Hepatocyte (in vitro differentiated cells): ENCODE data around the gene TLE7. TPM values are rescaled to one million over a fixed set of nuclear protein-coding genes. Genes with fewer than 3 reads are reported as not detected.

Experiments
- DNase-seq: peaks from one replicate; pipeline ENCODE4 v3.0.0-alpha.2; 2016; ENCODE audit warnings: low spot score
- H2AFZ ChIP-seq: fragments of 200-600 bp; sonication (generic); 2 replicates; pipeline ENCODE4 v1.6.0; 2016; ENCODE audit warnings: antibody characterized with exemption, mild to moderate bottlenecking
- H3K27ac ChIP-seq: fragments of 200-600 bp; sonication (generic); 2 replicates; pipeline ENCODE4 v1.5.1; 2016; ENCODE audit warnings: mild to moderate bottlenecking
- H3K27me3 ChIP-seq: fragments of 200-600 bp; sonication (generic); 2 replicates; pipeline ENCODE4 v1.6.1; 2016
- H3K36me3 ChIP-seq: fragments of 200-600 bp; sonication (generic); replicated peaks from 2 replicates; pipeline ENCODE4 v1.5.1; 2016; ENCODE audit warnings: low read depth; ENCODE audit not compliant: insufficient read depth
- H3K4me1 ChIP-seq: fragments of 200-600 bp; sonication (generic); 2 replicates; pipeline ENCODE4 v1.5.1; 2016; ENCODE audit warnings: mild to moderate bottlenecking, moderate library complexity; ENCODE audit not compliant: insufficient read depth
- H3K4me2 ChIP-seq: fragments of 200-600 bp; sonication (generic); 2 replicates; pipeline ENCODE4 v1.6.0; 2016
- H3K4me3 ChIP-seq: fragments of 200-600 bp; sonication (generic); 2 replicates; pipeline ENCODE4 v1.5.1; 2016; ENCODE audit warnings: mild to moderate bottlenecking
- H3K79me2 ChIP-seq: fragments of 200-600 bp; sonication (generic); 2 replicates; pipeline ENCODE4 v1.6.0; 2017; ENCODE audit warnings: mild to moderate bottlenecking
- H3K9me2 ChIP-seq: fragments of 200-600 bp; sonication (generic); replicated peaks from 2 replicates; pipeline ENCODE4 v1.6.0; 2017; ENCODE audit warnings: mild to moderate bottlenecking; ENCODE audit not compliant: insufficient read depth
- H3K9me3 ChIP-seq: fragments of 200-600 bp; sonication (generic); 2 replicates; pipeline ENCODE4 v1.5.1; 2016; ENCODE audit warnings: low read depth, mild to moderate bottlenecking
- H4K20me1 ChIP-seq: fragments of 200-600 bp; sonication (generic); 2 replicates; pipeline ENCODE4 v1.6.0; 2016; ENCODE audit warnings: mild to moderate bottlenecking; ENCODE audit not compliant: insufficient read depth, poor library complexity, severe bottlenecking
- CTCF ChIP-seq: fragments of 200-600 bp; sonication (generic); IDR thresholded peaks from 2 replicates; pipeline ENCODE4 v1.5.1; 2016; ENCODE audit warnings: antibody characterized with exemption, mild to moderate bottlenecking; ENCODE audit not compliant: poor library complexity
- EZH2 ChIP-seq: fragments of 200-600 bp; sonication (generic); IDR thresholded peaks from 2 replicates; pipeline ENCODE4 v1.6.1; 2016; ENCODE audit warnings: antibody characterized with exemption, mild to moderate bottlenecking, borderline replicate concordance
- EZH2phosphoT487 ChIP-seq: fragments of 200-600 bp; sonication (generic); IDR thresholded peaks from one replicate; pipeline ENCODE4 v1.6.1; 2018; ENCODE audit warnings: antibody characterized with exemption, mild to moderate bottlenecking, low read depth, moderate library complexity; ENCODE audit not compliant: unreplicated experiment, severe bottlenecking
- WGBS: methylation state at CpG from one replicate; pipeline ENCODE4 v1.1.6; 2016; ENCODE audit warnings: low lambda C conversion rate; ENCODE audit errors: missing lambda C conversion rate; 5-methylcytosine and 5-hydroxymethylcytosine counted together
- polyA plus RNA-seq: library from polyadenylated mRNA; unstranded; fragments of >200 nt; fragmentation: Nextera tagmentation; extraction: Ambion mirVana; gene quantifications from 2 replicates; pipeline ENCODE4 v1.2.1, GENCODE V29; 2016
- total RNA-seq: library from RNA; depleted of rRNA; stranded (reverse); fragments of >200 nt; gene quantifications from 2 replicates; pipeline ENCODE4 v1.2.3, GENCODE V29; 2014

Gene TLE7
- total and polyA plus RNA-seq, 2 experiments from 2014 or later = not detected

- Histone ChIP-seq H3K9me2 (no peaks in the 10 kb centered on the region), H3K9me3 (no peaks in the 10 kb centered on the region), H2AFZ (no peak overlapping the region), H3K27ac (no peak overlapping the region), H3K27me3 (peaks cover 12% of the 10 kb centered on the region), H3K36me3 (no peaks in the 10 kb centered on the region), H3K4me1 (no peaks in the 10 kb centered on the region), H3K4me2 (peak overlapping the region; percentile 53), H3K79me2 (no peaks in the 10 kb centered on the region), H3K4me3 (no peak overlapping the region), H4K20me1 (no peaks in the 10 kb centered on the region)
- no peak for TF ChIP-seq EZH2phosphoT487
- TF ChIP-seq CTCF = peak; percentile 81
- DNase-seq = peak; percentile 89
- WGBS = 10% methylated on average over 24 of the region's 24 CpGs
Measured at GRCh38 chr16:71412270-71413160, 29.3 kb downstream of the TLE7 start.

DNA sequence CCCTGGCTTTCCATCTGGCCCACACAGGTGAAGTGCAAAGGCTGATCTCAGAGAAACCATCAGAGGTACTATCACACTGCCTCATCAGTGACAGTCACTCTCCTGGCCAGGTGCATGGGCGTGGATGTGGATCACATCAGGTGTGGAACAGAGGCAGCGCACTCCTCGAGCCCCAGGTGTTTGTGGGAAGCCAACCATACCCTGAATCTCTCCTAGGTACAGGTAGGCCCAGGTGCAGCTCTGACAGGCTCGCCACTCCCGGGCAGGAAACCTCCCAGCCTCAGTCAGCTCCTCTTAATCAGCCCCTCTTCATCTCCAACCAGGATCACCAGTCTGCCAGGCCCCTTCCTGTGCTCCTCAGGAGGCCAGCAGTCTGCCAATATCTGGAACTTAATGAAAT is 31.7 kb downstream of the TLE7 start:
- H3K36me3 ChIP-seq = no peaks in the 10 kb centered on the region
- H3K4me1 ChIP-seq = no peaks in the 10 kb centered on the region
- H3K9me3 ChIP-seq = no peaks in the 10 kb centered on the region
- H3K27ac ChIP-seq = no peak overlapping the region
- no peaks in the 10 kb centered on the region for H3K9me2 ChIP-seq
- no peaks in the 10 kb centered on the region for H4K20me1 ChIP-seq
- H3K4me2 ChIP-seq = no peak overlapping the region
- DNase-seq = no peak
- H3K27me3 ChIP-seq = peaks cover 14% of the 10 kb centered on the region
- no peak overlapping the region for H2AFZ ChIP-seq
- no peaks in the 10 kb centered on the region for H3K79me2 ChIP-seq
- WGBS = 84% methylated on average over 5 of the region's 5 CpGs
- TF ChIP-seq EZH2phosphoT487 (no peak), CTCF (no peak), EZH2 (no peak)
- H3K4me3 ChIP-seq = no peak overlapping the region

DNA sequence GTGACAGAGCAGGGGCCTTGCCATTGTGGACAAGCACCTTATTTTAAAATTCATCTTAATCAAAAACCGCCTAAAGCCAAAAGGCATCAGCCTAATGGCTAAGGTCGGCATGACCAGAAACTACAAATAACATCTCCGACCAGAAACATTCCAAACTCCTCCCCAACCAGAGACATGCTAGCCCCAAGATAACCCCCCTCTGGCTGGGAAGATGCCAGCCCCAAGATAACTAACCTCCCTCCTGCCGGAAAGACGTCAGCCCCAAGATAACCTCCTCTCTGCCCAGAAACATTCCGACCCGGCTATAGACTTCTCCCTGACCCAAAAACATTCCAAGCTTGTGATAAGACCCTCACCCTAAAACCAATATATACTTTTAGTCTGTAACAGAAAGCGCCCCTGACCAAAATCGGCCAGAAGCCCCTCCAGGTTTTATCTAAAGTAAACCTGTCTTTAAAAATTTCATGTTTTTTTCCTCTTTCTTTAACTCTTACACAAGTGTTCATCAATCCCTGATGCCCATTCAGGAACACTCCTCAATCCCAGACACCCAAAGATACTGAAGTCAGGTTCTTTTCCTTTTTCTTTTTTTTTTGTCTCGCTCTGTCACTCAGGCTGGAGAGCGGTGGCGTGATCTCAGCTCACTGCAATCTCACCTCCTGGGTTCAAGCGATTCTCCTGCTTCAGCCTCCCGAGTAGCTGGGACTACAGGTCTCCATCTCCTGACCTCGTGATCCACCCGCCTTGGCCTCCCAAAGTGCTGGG is 32.7 kb downstream of the TLE7 start:
- WGBS = 54% methylated on average over 16 of the region's 16 CpGs
- no peak for DNase-seq
- H3K27me3 ChIP-seq = peaks cover 14% of the 10 kb centered on the region
- H3K27ac ChIP-seq = no peak overlapping the region
- no peak overlapping the region for H2AFZ ChIP-seq
- H3K9me2 ChIP-seq = no peaks in the 10 kb centered on the region
- H3K36me3 ChIP-seq = no peaks in the 10 kb centered on the region
- no peaks in the 10 kb centered on the region for H3K4me1 ChIP-seq
- TF ChIP-seq EZH2 = no peak
- no peak overlapping the region for H3K4me3 ChIP-seq
- no peak overlapping the region for H3K4me2 ChIP-seq
- no peaks in the 10 kb centered on the region for H3K9me3 ChIP-seq
- no peaks in the 10 kb centered on the region for H3K79me2 ChIP-seq
- no peaks in the 10 kb centered on the region for H4K20me1 ChIP-seq

GRCh38 chr16:71408536-71408935 is 33.3 kb downstream of the TLE7 start:
- Histone ChIP-seq H4K20me1 (no peaks in the 10 kb centered on the region), H2AFZ (no peak overlapping the region), H3K36me3 (no peaks in the 10 kb centered on the region), H3K4me1 (no peaks in the 10 kb centered on the region), H3K27me3 (peaks cover 14% of the 10 kb centered on the region), H3K4me2 (no peak overlapping the region), H3K9me3 (no peaks in the 10 kb centered on the region), H3K9me2 (no peaks in the 10 kb centered on the region), H3K79me2 (no peaks in the 10 kb centered on the region), H3K27ac (no peak overlapping the region), H3K4me3 (no peak overlapping the region)
- no peak for DNase-seq
- WGBS = 66% methylated on average over 3 of the region's 3 CpGs
- TF ChIP-seq EZH2 (no peak), CTCF (no peak), EZH2phosphoT487 (no peak)
